GM12878 (cell line): ENCODE results near the gene WDFY4. TPM values are rescaled to one million over a fixed set of nuclear protein-coding genes. Genes with fewer than 3 reads are reported as not detected.

Source experiments
- BHLHE40 ChIP-seq, 2 experiments: fragments of 450-650 bp in 1 of 2; IDR thresholded peaks; 2 replicates each; pipeline ENCODE4 v1.6.1; 2011 to 2017; ENCODE audit warnings: low read depth in 2 of 2, borderline replicate concordance in 1 of 2, improper control_type of control experiment in 1 of 2, low read length in 1 of 2, mild to moderate bottlenecking in 1 of 2
- CBFB ChIP-seq: IDR thresholded peaks from 2 replicates; pipeline ENCODE4 v1.6.1; 2016; ENCODE audit warnings: antibody characterized with exemption, low read depth
- CBX3 ChIP-seq: fragments of 200-600 bp; sonication (generic); IDR thresholded peaks from 2 replicates; pipeline ENCODE4 v1.6.1; 2016; ENCODE audit warnings: low read depth, borderline replicate concordance
- DPF2 ChIP-seq: fragments of 450-650 bp; IDR thresholded peaks from 2 replicates; pipeline ENCODE4 v1.6.1; 2017; ENCODE audit warnings: mild to moderate bottlenecking
- ESRRA ChIP-seq: IDR thresholded peaks from 2 replicates; pipeline ENCODE4 v1.6.1; 2012; ENCODE audit warnings: mild to moderate bottlenecking, low read length, improper control_type of control experiment
- GABPA ChIP-seq: IDR thresholded peaks from 2 replicates; pipeline ENCODE4 v1.6.1; 2014; ENCODE audit warnings: antibody characterized with exemption, low read depth, mild to moderate bottlenecking, inconsistent platforms
- HDGF ChIP-seq: fragments of 450-650 bp; IDR thresholded peaks from 2 replicates; pipeline ENCODE4 v1.6.1; 2016; ENCODE audit warnings: antibody characterized with exemption
- IKZF1 ChIP-seq: fragments of 450-650 bp; conservative IDR thresholded peaks from 2 replicates; pipeline ENCODE4 v1.6.1; 2017; ENCODE audit warnings: antibody characterized with exemption, mild to moderate bottlenecking
- IKZF2 ChIP-seq, 2 experiments: fragments of 450-650 bp; IDR thresholded peaks; 2 replicates each; pipeline ENCODE4 v1.6.1; 2017; ENCODE audit warnings: mild to moderate bottlenecking in 2 of 2, moderate library complexity in 2 of 2
- IRF4 ChIP-seq: IDR thresholded peaks from 2 replicates; pipeline ENCODE4 v1.6.1; 2011; ENCODE audit warnings: low read depth, low read length
- KAT2A ChIP-seq: conservative IDR thresholded peaks from 2 replicates; pipeline ENCODE4 v1.6.1; 2011; ENCODE audit warnings: low read depth, low read length; ENCODE audit not compliant: control insufficient read depth
- MEF2A ChIP-seq: IDR thresholded peaks from 2 replicates; pipeline ENCODE4 v1.6.1; 2011; ENCODE audit warnings: low read depth, mild to moderate bottlenecking, low read length, moderate library complexity; ENCODE audit not compliant: insufficient read depth
- MYB ChIP-seq: fragments of 150-350 bp; IDR thresholded peaks from 2 replicates; pipeline ENCODE4 v1.6.1; 2014; ENCODE audit warnings: mild to moderate bottlenecking, low read depth, low read length, borderline replicate concordance
- NFXL1 ChIP-seq: fragments of 450-650 bp; IDR thresholded peaks from 2 replicates; pipeline ENCODE4 v1.6.1; 2017; ENCODE audit warnings: antibody characterized with exemption, mild to moderate bottlenecking, borderline replicate concordance
- NR2F1 ChIP-seq: fragments of 450-650 bp; conservative IDR thresholded peaks from 2 replicates; pipeline ENCODE4 v1.6.1; 2017; ENCODE audit warnings: mild to moderate bottlenecking
- PML ChIP-seq: IDR thresholded peaks from 2 replicates; pipeline ENCODE4 v1.6.1; 2012; ENCODE audit warnings: low read length, inconsistent platforms
- RAD51 ChIP-seq: fragments of 450-650 bp; IDR thresholded peaks from 2 replicates; pipeline ENCODE4 v1.6.1; 2016; ENCODE audit warnings: moderate library complexity, mild to moderate bottlenecking, inconsistent platforms
- RBBP5 ChIP-seq: fragments of 200-600 bp; sonication (generic); conservative IDR thresholded peaks from 2 replicates; pipeline ENCODE4 v1.6.1; 2016
- SIN3A ChIP-seq: IDR thresholded peaks from 2 replicates; pipeline ENCODE4 v1.6.1; 2012; ENCODE audit warnings: low read depth, low read length, improper control_type of control experiment
- SMAD5 ChIP-seq: IDR thresholded peaks from 2 replicates; pipeline ENCODE4 v1.6.1; 2016; ENCODE audit warnings: antibody characterized with exemption, low read depth
- SREBF2 ChIP-seq: IDR thresholded peaks from 2 replicates; pipeline ENCODE4 v1.6.1; 2012; ENCODE audit warnings: mild to moderate bottlenecking, low read length
- SUZ12 ChIP-seq: fragments of 200-600 bp; sonication (generic); IDR thresholded peaks from one replicate; pipeline ENCODE4 v1.6.1; 2018; ENCODE audit warnings: antibody characterized with exemption, mild to moderate bottlenecking; ENCODE audit not compliant: unreplicated experiment
- TCF12 ChIP-seq: IDR thresholded peaks from 2 replicates; pipeline ENCODE4 v1.6.1; 2011; ENCODE audit warnings: low read depth, mild to moderate bottlenecking, low read length
- ZNF207 ChIP-seq: fragments of 450-650 bp; IDR thresholded peaks from 2 replicates; pipeline ENCODE4 v1.6.1; 2014; ENCODE audit warnings: antibody characterized with exemption, mild to moderate bottlenecking, borderline replicate concordance
- ZNF384 ChIP-seq: IDR thresholded peaks from 2 replicates; pipeline ENCODE4 v1.6.1; 2012; ENCODE audit warnings: low read depth, mild to moderate bottlenecking, low read length, improper control_type of control experiment, borderline replicate concordance
- polyA plus RNA-seq, 11 experiments: library from polyadenylated mRNA; depleted of rRNA in 4 of 11; unstranded in 6 of 11; stranded (reverse) in 5 of 11; fragments of >200 nt; fragmentation: Nextera tagmentation in 4 of 11; fragmentation: Illumina TruSeq in 1 of 11; extraction: Ambion mirVana in 4 of 11; extraction: Trizol in 1 of 11; gene quantifications; 1 replicate in 1 of 11; 2 replicates in 10 of 11; pipeline versions ENCODE4 v1.2.1 to v1.2.3, GENCODE V29; 2011 to 2016; ENCODE audit warnings: inconsistent platforms in 2 of 11, missing spikeins in 2 of 11, low read depth in 1 of 11
- total RNA-seq, 4 experiments: library from RNA; depleted of rRNA in 3 of 4; stranded (reverse); fragments of >200 nt in 3 of 4; fragmentation: Illumina TruSeq in 1 of 4; extraction: Trizol in 1 of 4; gene quantifications; 2 replicates each; pipeline versions ENCODE4 v1.2.1 to v1.2.3, GENCODE V29; 2013 to 2021
- TF ChIP-seq, protein P1 (sequence below): IDR thresholded peaks from 2 replicates; pipeline ENCODE4 v1.6.1; 2012; ENCODE audit warnings: low read depth, low read length, improper control_type of control experiment
- TF ChIP-seq, protein P2 (sequence below): fragments of 450-650 bp; IDR thresholded peaks from 2 replicates; pipeline ENCODE4 v1.6.1; 2016; ENCODE audit warnings: mild to moderate bottlenecking
- TF ChIP-seq, protein P3 (sequence below): IDR thresholded peaks from 2 replicates; pipeline ENCODE4 v1.6.1; 2012; ENCODE audit warnings: low read length, inconsistent platforms
- TF ChIP-seq, protein P4 (sequence below): IDR thresholded peaks from 2 replicates; pipeline ENCODE4 v1.6.1; 2011; ENCODE audit warnings: borderline replicate concordance, low read depth, mild to moderate bottlenecking, moderate library complexity, low read length; ENCODE audit not compliant: insufficient read depth, poor library complexity, severe bottlenecking

The WDFY4 gene
- total and polyA plus RNA-seq, 10 of the 15 experiments (the other 5 are each of a cell fraction or from before 2014, with no cell fraction given): 13.5 to 132 (median 47.3) TPM

DNA sequence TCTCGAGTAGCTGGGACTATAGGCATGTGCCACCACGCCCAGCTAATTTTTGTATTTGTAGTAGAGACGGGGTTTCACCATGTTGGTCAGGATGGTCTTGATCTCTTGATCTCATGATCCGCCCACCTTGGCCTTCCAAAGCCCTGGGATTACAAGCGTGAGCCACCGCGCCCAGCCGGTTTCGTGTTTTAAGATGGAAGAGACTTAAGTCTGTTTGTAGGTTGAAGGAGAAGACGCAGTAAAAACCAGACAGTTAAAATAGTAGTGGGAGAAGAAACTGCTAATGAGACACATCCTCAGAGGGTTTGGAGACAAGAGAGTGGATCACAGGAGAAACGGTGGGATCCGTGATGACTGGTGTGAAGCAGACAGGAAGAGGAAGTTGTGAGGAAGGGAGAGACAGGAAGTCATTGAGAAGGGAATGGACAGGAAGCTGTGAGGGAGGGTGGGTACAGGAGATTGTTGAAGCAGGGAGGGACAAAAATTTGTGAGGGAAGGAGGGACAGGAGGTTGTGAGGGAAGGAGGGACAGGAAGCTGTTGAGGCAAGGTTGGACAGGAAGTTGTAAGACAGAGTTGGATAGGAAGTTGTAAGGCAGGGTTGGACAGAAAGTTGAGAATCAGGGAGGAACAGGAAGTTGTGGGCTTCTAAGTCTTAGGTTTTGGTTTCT is 115.5 kb downstream of the WDFY4 start (continued):
- TF ChIP-seq, protein P1, sequence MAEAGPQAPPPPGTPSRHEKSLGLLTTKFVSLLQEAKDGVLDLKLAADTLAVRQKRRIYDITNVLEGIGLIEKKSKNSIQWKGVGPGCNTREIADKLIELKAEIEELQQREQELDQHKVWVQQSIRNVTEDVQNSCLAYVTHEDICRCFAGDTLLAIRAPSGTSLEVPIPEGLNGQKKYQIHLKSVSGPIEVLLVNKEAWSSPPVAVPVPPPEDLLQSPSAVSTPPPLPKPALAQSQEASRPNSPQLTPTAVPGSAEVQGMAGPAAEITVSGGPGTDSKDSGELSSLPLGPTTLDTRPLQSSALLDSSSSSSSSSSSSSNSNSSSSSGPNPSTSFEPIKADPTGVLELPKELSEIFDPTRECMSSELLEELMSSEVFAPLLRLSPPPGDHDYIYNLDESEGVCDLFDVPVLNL: no peak
- TF ChIP-seq, protein P2, sequence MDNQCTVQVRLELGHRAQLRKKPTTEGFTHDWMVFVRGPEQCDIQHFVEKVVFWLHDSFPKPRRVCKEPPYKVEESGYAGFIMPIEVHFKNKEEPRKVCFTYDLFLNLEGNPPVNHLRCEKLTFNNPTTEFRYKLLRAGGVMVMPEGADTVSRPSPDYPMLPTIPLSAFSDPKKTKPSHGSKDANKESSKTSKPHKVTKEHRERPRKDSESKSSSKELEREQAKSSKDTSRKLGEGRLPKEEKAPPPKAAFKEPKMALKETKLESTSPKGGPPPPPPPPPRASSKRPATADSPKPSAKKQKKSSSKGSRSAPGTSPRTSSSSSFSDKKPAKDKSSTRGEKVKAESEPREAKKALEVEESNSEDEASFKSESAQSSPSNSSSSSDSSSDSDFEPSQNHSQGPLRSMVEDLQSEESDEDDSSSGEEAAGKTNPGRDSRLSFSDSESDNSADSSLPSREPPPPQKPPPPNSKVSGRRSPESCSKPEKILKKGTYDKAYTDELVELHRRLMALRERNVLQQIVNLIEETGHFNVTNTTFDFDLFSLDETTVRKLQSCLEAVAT: no peak
- no peak for TF ChIP-seq CBFB
- no peak for TF ChIP-seq NR2F1
- TF ChIP-seq KAT2A: no peak
- no peak for TF ChIP-seq SMAD5
- peak; percentile 91 for TF ChIP-seq HDGF
- TF ChIP-seq SREBF2: no peak
- TF ChIP-seq PML: no peak
- no peak for TF ChIP-seq ESRRA
- TF ChIP-seq, protein P3, sequence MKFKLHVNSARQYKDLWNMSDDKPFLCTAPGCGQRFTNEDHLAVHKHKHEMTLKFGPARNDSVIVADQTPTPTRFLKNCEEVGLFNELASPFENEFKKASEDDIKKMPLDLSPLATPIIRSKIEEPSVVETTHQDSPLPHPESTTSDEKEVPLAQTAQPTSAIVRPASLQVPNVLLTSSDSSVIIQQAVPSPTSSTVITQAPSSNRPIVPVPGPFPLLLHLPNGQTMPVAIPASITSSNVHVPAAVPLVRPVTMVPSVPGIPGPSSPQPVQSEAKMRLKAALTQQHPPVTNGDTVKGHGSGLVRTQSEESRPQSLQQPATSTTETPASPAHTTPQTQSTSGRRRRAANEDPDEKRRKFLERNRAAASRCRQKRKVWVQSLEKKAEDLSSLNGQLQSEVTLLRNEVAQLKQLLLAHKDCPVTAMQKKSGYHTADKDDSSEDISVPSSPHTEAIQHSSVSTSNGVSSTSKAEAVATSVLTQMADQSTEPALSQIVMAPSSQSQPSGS: no peak
- TF ChIP-seq MEF2A: no peak
- no peak for TF ChIP-seq NFXL1
- TF ChIP-seq SUZ12: no peak
- TF ChIP-seq RAD51: no peak
- TF ChIP-seq DPF2: no peak
- no peak for TF ChIP-seq SIN3A
- no peak for TF ChIP-seq BHLHE40 (IDR thresholded peaks at IDR 0.05; ENCODE audit: borderline replicate concordance in 1 of 2, low read depth in 2 of 2, low read length in 1 of 2)
- TF ChIP-seq CBX3: no peak
- TF ChIP-seq IKZF2 (IDR thresholded peaks at IDR 0.05): peak; percentile 39 to 67; a peak in 2 of 4 replicates
- TF ChIP-seq, protein P4, sequence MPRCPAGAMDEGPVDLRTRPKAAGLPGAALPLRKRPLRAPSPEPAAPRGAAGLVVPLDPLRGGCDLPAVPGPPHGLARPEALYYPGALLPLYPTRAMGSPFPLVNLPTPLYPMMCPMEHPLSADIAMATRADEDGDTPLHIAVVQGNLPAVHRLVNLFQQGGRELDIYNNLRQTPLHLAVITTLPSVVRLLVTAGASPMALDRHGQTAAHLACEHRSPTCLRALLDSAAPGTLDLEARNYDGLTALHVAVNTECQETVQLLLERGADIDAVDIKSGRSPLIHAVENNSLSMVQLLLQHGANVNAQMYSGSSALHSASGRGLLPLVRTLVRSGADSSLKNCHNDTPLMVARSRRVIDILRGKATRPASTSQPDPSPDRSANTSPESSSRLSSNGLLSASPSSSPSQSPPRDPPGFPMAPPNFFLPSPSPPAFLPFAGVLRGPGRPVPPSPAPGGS: no peak
- peak; percentile 83 for TF ChIP-seq GABPA
- no peak for TF ChIP-seq ZNF207
- TF ChIP-seq ZNF384: no peak
- no peak for TF ChIP-seq IRF4
- no peak for TF ChIP-seq RBBP5
- no peak for TF ChIP-seq TCF12
- TF ChIP-seq MYB: no peak
- no peak for TF ChIP-seq IKZF1
